T-helper 2 cell treated with Interferon-gamma antibody and Interleukin-4, amounts not matched to agents 5 μg/mL and 100 μg/mL, for 36 hours (primary cell): ENCODE results near the gene SPATA31D3.
"Not testable (repeated sequence)": the region's sequence is repeated elsewhere in the genome, so short reads cannot be mapped to it uniquely, and the experiment has no call there.

Source experiments
- DNase-seq: peaks from one replicate; pipeline ENCODE4 v3.0.0; 2021; ENCODE audit warnings: low spot score
- H3K27ac Mint-ChIP-seq: one replicate; pipeline ENCODE4 v1.8.0; 2021; ENCODE audit warnings: mild to moderate bottlenecking, mixed read lengths
- H3K27me3 Mint-ChIP-seq: one replicate; pipeline ENCODE4 v1.8.0; 2021; ENCODE audit warnings: low read depth, mixed read lengths
- H3K36me3 Mint-ChIP-seq: one replicate; pipeline ENCODE4 v1.8.0; 2021; ENCODE audit warnings: low read depth, mixed read lengths
- H3K4me1 Mint-ChIP-seq: one replicate; pipeline ENCODE4 v1.8.0; 2021; ENCODE audit warnings: low read depth, mixed read lengths
- H3K4me3 Mint-ChIP-seq: one replicate; pipeline ENCODE4 v1.8.0; 2022; ENCODE audit warnings: mild to moderate bottlenecking, moderate library complexity, mixed read lengths
- H3K9me3 Mint-ChIP-seq: one replicate; pipeline ENCODE4 v1.8.0; 2021; ENCODE audit warnings: mixed read lengths

The SPATA31D3 gene

GRCh38 chr9:81943393-81943792 is at the start of gene SPATA31D3:
Gene SPATA31D3, plus strand, starts transcription at chr9:81943500. Its CDS starts 86 bp downstream, at chr9:81943586.
- H3K4me3 Mint-ChIP-seq, DNase-seq, H3K27ac Mint-ChIP-seq, H3K36me3 Mint-ChIP-seq, H3K4me1 Mint-ChIP-seq, H3K9me3 Mint-ChIP-seq, H3K27me3 Mint-ChIP-seq: not testable (repeated sequence)

- Mint-ChIP-seq H3K4me1 (no peaks in the 10 kb centered on the region), H3K36me3 (no peaks in the 10 kb centered on the region), H3K9me3 (peaks cover 15% of the 10 kb centered on the region), H3K27me3 (no peaks in the 10 kb centered on the region), H3K4me3 (no peak overlapping the region), H3K27ac (no peak overlapping the region)
- DNase-seq, result no peak
These were observed 49.4 kb upstream of the SPATA31D3 start for GRCh38 chr9:81893929-81894328.

GRCh38 chr9:81894891-81895290 is 48.4 kb upstream of the SPATA31D3 start:
- no peak for DNase-seq
- no peaks in the 10 kb centered on the region for H3K36me3 Mint-ChIP-seq
- peaks cover 15% of the 10 kb centered on the region for H3K9me3 Mint-ChIP-seq
- no peak overlapping the region for H3K4me3 Mint-ChIP-seq
- H3K4me1 Mint-ChIP-seq, result no peaks in the 10 kb centered on the region
- no peaks in the 10 kb centered on the region for H3K27me3 Mint-ChIP-seq
- no peak overlapping the region for H3K27ac Mint-ChIP-seq

- no peaks in the 10 kb centered on the region for H3K4me1 Mint-ChIP-seq
- no peak overlapping the region for H3K4me3 Mint-ChIP-seq
- H3K9me3 Mint-ChIP-seq, result peaks cover 15% of the 10 kb centered on the region
- no peaks in the 10 kb centered on the region for H3K27me3 Mint-ChIP-seq
- no peaks in the 10 kb centered on the region for H3K36me3 Mint-ChIP-seq
- no peak for DNase-seq
- no peak overlapping the region for H3K27ac Mint-ChIP-seq
These were observed 47.2 kb upstream of the SPATA31D3 start for GRCh38 chr9:81896070-81896469.

- Mint-ChIP-seq H3K27ac (no peak overlapping the region), H3K4me3 (no peak overlapping the region), H3K9me3 (peaks cover 10% of the 10 kb centered on the region), H3K27me3 (no peaks in the 10 kb centered on the region), H3K36me3 (no peaks in the 10 kb centered on the region), H3K4me1 (no peaks in the 10 kb centered on the region)
- DNase-seq, result no peak
These were observed 44.4 kb upstream of the SPATA31D3 start for GRCh38 chr9:81898851-81899250.

GRCh38 chr9:81902196-81902595 is 41.1 kb upstream of the SPATA31D3 start:
- no peak for DNase-seq

GRCh38 chr9:81902626-81903025 is 40.7 kb upstream of the SPATA31D3 start:
- Mint-ChIP-seq H3K4me3 (no peak overlapping the region), H3K9me3 (no peaks in the 10 kb centered on the region), H3K4me1 (no peaks in the 10 kb centered on the region), H3K27me3 (no peaks in the 10 kb centered on the region), H3K36me3 (no peaks in the 10 kb centered on the region), H3K27ac (no peak overlapping the region)
- DNase-seq, result no peak

More at GRCh38 chr9:81902196-81902595, 41.1 kb upstream of the SPATA31D3 start:
- Mint-ChIP-seq H3K4me3 (no peak overlapping the region), H3K27me3 (no peaks in the 10 kb centered on the region), H3K27ac (no peak overlapping the region), H3K36me3 (no peaks in the 10 kb centered on the region), H3K9me3 (no peaks in the 10 kb centered on the region), H3K4me1 (no peaks in the 10 kb centered on the region)

GRCh38 chr9:81906671-81907070 is 36.6 kb upstream of the SPATA31D3 start:
- H3K9me3 Mint-ChIP-seq, result no peaks in the 10 kb centered on the region
- H3K36me3 Mint-ChIP-seq, result no peaks in the 10 kb centered on the region
- no peak for DNase-seq
- no peaks in the 10 kb centered on the region for H3K27me3 Mint-ChIP-seq
- no peak overlapping the region for H3K27ac Mint-ChIP-seq
- no peaks in the 10 kb centered on the region for H3K4me1 Mint-ChIP-seq
- H3K4me3 Mint-ChIP-seq, result no peak overlapping the region

GRCh38 chr9:81912135-81912534 is 31.2 kb upstream of the SPATA31D3 start:
- Mint-ChIP-seq H3K36me3 (no peaks in the 10 kb centered on the region), H3K4me1 (no peaks in the 10 kb centered on the region), H3K27me3 (no peaks in the 10 kb centered on the region), H3K9me3 (peaks cover 15% of the 10 kb centered on the region), H3K4me3 (no peak overlapping the region), H3K27ac (no peak overlapping the region)
- DNase-seq, result no peak

GRCh38 chr9:81915801-81916505 is 27.3 kb upstream of the SPATA31D3 start:
- Mint-ChIP-seq H3K4me1 (no peaks in the 10 kb centered on the region), H3K27ac (no peak overlapping the region), H3K36me3 (no peaks in the 10 kb centered on the region), H3K27me3 (no peaks in the 10 kb centered on the region), H3K4me3 (no peak overlapping the region), H3K9me3 (peaks cover 15% of the 10 kb centered on the region)
- DNase-seq, result no peak

- not testable (repeated sequence) for H3K4me1 Mint-ChIP-seq, H3K4me3 Mint-ChIP-seq, H3K27me3 Mint-ChIP-seq, H3K27ac Mint-ChIP-seq, H3K36me3 Mint-ChIP-seq, DNase-seq
- H3K9me3 Mint-ChIP-seq, result peaks cover 15% of the 10 kb centered on the region
These were observed 24.8 kb upstream of the SPATA31D3 start for GRCh38 chr9:81918507-81918906.

GRCh38 chr9:81928305-81928704 is 15.0 kb upstream of the SPATA31D3 start, which contains the start of gene SPATA31D4:
Gene SPATA31D4, plus strand, starts transcription at chr9:81928428. Its CDS starts 86 bp downstream, at chr9:81928514.
- not testable (repeated sequence) for H3K27ac Mint-ChIP-seq, H3K36me3 Mint-ChIP-seq, H3K4me3 Mint-ChIP-seq, H3K9me3 Mint-ChIP-seq, H3K4me1 Mint-ChIP-seq, H3K27me3 Mint-ChIP-seq, DNase-seq

GRCh38 chr9:81930147-81930546 is 13.2 kb upstream of the SPATA31D3 start:
- H3K27ac Mint-ChIP-seq, H3K4me3 Mint-ChIP-seq, H3K4me1 Mint-ChIP-seq, DNase-seq, H3K9me3 Mint-ChIP-seq, H3K36me3 Mint-ChIP-seq, H3K27me3 Mint-ChIP-seq: not testable (repeated sequence)

- H3K4me1 Mint-ChIP-seq, H3K4me3 Mint-ChIP-seq, H3K27me3 Mint-ChIP-seq, H3K36me3 Mint-ChIP-seq, DNase-seq, H3K27ac Mint-ChIP-seq, H3K9me3 Mint-ChIP-seq: not testable (repeated sequence)
These were observed 9.8 kb upstream of the SPATA31D3 start for GRCh38 chr9:81933547-81933946.

GRCh38 chr9:81948650-81949049 is 5.3 kb downstream of the SPATA31D3 start:
- not testable (repeated sequence) for H3K4me3 Mint-ChIP-seq, H3K27me3 Mint-ChIP-seq, H3K36me3 Mint-ChIP-seq, H3K9me3 Mint-ChIP-seq, H3K27ac Mint-ChIP-seq, DNase-seq, H3K4me1 Mint-ChIP-seq
